Heart left ventricle (tissue), 13 donors: Measurements from ENCODE around the gene MAD2L2.

Source experiments
- CTCF ChIP-seq, 12 donors: fragments of 200-600 bp; sonication (generic) in 4 of 12; IDR thresholded peaks; one replicate each; pipeline versions ENCODE4 v1.5.0 to v1.8.0; 2018 to 2022; ENCODE audit warnings: antibody characterized with exemption in 12 of 12, mild to moderate bottlenecking in 5 of 12
- POLR2A ChIP-seq, 2 donors: fragments of 450-650 bp; IDR thresholded peaks; one replicate each; pipeline ENCODE4 v1.6.1; 2017; ENCODE audit warnings: antibody characterized with exemption in 2 of 2, mild to moderate bottlenecking in 2 of 2, moderate library complexity in 2 of 2
- donor health status: ischemic (EF 13 %, LVEDD 7.1; RV severe dilation, severe dysfunction).
- donor health status: DM: no; HTN: yes; CAD: no.
- donor health status: DM: no; HTN: no; CAD: no.
- donor health status: ischemic (EF 25% LVEDD 6.9; RV normal size, moderate dysfunction).
- donor health status: ischemic (EF 25% LVEDD 5.7; RV mildly dilated, moderate dysfunction).
- donor health status: ischemic (EF 35%, LVEDD 5.7; RV mildly dilated, moderate dysfunction).
- donor health status: nonischemic (EF 11% LVEDD 7.7; RV severe dilation, severe dysfunction).
- donor health status: DM: yes; HTN: yes; CAD: no.
- donor health status: PGD.
- donor health status: ischemic (EF 29% LVEDD 5.4; RV normal size, mild dysfunction).
- donor health status: nonischemic (EF 23%, LVEDD 6.1; RV moderate dilation, normal function).

- TF ChIP-seq CTCF (IDR thresholded peaks at IDR 0.05): no peak
- TF ChIP-seq POLR2A (IDR thresholded peaks at IDR 0.05): no peak
These were observed 14.9 kb upstream of the MAD2L2 start for GRCh38 chr1:11695861-11696260.
